Psoas muscle (tissue), 8 donors: ENCODE results near the gene CHMP4A. TPM values are rescaled to one million over a fixed set of nuclear protein-coding genes. Genes with fewer than 3 reads are reported as not detected.

ENCODE experiments used
- ATAC-seq, 4 donors: fragments of 200-7000 bp; cut with Tn5 transposase; one replicate each; pipeline ENCODE4 v1.9.1; 2020; ENCODE audit warnings: moderate library complexity in 3 of 4, mild to moderate bottlenecking in 2 of 4
- DNase-seq, 2 donors: peaks; one replicate each; pipeline ENCODE4 v3.0.0-alpha.2; 2020
- H3K27ac ChIP-seq: fragments of 200-600 bp; one replicate; pipeline ENCODE4 v1.8.0; 2022
- H3K27me3 ChIP-seq, 3 donors: fragments of 200-600 bp in 1 of 3; one replicate each; pipeline versions ENCODE4 v1.6.1 to v1.8.0; 2013 to 2022; ENCODE audit warnings: low read length in 2 of 3, mild to moderate bottlenecking in 2 of 3, moderate library complexity in 1 of 3; ENCODE audit not compliant: insufficient read depth in 3 of 3
- H3K36me3 ChIP-seq, 2 donors: fragments of 200-600 bp in 1 of 2; one replicate each; pipeline versions ENCODE4 v1.6.1 to v1.8.0; 2013 to 2022; ENCODE audit warnings: low read depth in 1 of 2, mild to moderate bottlenecking in 1 of 2, moderate library complexity in 1 of 2; ENCODE audit not compliant: insufficient read depth in 1 of 2
- H3K4me1 ChIP-seq: fragments of 200-600 bp; one replicate; pipeline ENCODE4 v1.8.0; 2022
- H3K4me3 ChIP-seq: fragments of 200-600 bp; one replicate; pipeline ENCODE4 v1.8.0; 2022; ENCODE audit warnings: mild to moderate bottlenecking
- H3K9me3 ChIP-seq: fragments of 200-600 bp; one replicate; pipeline ENCODE4 v1.8.0; 2022
- WGBS, 3 donors: extraction: QIAGEN DNeasy Blood & Tissue Kit; methylation state at CpG; one replicate each; pipeline versions ENCODE4 v1.1.6 to v1.1.7; 2013; 5-methylcytosine and 5-hydroxymethylcytosine counted together
- intact Hi-C, 2 donors: fragments of 100-400 bp; cut with DNase I; formaldehyde crosslinking; loops; one replicate each; pipeline versions ENCODE4 v1.11.0 to v1.14.2; 2022
- polyA plus RNA-seq, 3 donors: library from polyadenylated mRNA; stranded (reverse); fragments of 200-250 nt; gene quantifications; one replicate each; pipeline ENCODE4 v1.2.3, GENCODE V29; 2013
- total RNA-seq, 4 donors: library from RNA; stranded (reverse); fragmentation: NEBNext Ultra II Directional in 2 of 4; extraction: Animal tissue kit (Norgen Biotek cat#: 25700) in 2 of 4; gene quantifications; one replicate each; pipeline versions ENCODE4 v1.2.1 to v1.2.4, GENCODE V29; 2021 to 2023
- TF ChIP-seq, protein P1 (sequence below): fragments of 200-600 bp; IDR thresholded peaks from one replicate; pipeline ENCODE4 v1.8.0; 2022; ENCODE audit warnings: antibody characterized with exemption
- donor health status: healthy with polysubstance abuse.
- donor health status: DM: no; HTN: no; CAD: no; lungs with moderate emphysema.
- donor health status: Bipolar disorder and iron deficiency.
- donor health status: healthy.
- donor health status: DM: yes; HTN: yes; CAD: no.
- donor health status: DM: no; HTN: no; CAD: no.
- donor health status: DM: no; HTN: no; CAD: no.
- donor health status: DM: yes; HTN: yes; CAD: no.

The CHMP4A gene
- total and polyA plus RNA-seq, 7 donors = 12.3 to 42.1 (median 18.2) TPM

DNA sequence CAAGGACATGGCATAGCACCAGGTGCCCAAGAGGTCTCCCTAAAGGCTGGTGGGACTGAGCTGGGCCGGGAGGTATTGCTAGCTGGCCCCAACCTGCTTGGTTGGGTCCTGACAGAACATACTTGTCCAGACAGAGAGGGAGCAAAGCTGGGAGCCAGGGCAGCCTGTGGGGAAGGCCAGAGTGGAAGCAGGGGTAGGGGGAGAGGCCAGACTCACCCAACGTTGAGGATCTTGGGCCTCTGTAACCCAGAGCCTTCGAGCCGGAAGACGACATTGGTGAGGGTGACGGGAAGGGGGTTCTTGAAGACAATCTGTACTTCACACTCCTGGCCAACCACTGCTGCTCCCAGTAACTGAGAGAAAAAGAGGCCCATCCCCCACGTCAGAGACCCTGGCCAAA is 40.6 kb upstream of the CHMP4A start:
- ATAC-seq (no peak), DNase-seq (no peak)
- intact Hi-C loops = no loop called here
- Histone ChIP-seq H3K4me1 (no peaks in the 10 kb centered on the region), H3K9me3 (no peaks in the 10 kb centered on the region), H3K27me3 (no peaks in the 10 kb centered on the region), H3K36me3 (no peaks in the 10 kb centered on the region), H3K4me3 (no peak overlapping the region), H3K27ac (no peak overlapping the region)
- TF ChIP-seq, protein P1, sequence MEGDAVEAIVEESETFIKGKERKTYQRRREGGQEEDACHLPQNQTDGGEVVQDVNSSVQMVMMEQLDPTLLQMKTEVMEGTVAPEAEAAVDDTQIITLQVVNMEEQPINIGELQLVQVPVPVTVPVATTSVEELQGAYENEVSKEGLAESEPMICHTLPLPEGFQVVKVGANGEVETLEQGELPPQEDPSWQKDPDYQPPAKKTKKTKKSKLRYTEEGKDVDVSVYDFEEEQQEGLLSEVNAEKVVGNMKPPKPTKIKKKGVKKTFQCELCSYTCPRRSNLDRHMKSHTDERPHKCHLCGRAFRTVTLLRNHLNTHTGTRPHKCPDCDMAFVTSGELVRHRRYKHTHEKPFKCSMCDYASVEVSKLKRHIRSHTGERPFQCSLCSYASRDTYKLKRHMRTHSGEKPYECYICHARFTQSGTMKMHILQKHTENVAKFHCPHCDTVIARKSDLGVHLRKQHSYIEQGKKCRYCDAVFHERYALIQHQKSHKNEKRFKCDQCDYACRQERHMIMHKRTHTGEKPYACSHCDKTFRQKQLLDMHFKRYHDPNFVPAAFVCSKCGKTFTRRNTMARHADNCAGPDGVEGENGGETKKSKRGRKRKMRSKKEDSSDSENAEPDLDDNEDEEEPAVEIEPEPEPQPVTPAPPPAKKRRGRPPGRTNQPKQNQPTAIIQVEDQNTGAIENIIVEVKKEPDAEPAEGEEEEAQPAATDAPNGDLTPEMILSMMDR = no peak
- WGBS, 3 donors = 85 to 87% (median 86%) methylated on average over 7 of the region's 7 CpGs

DNA sequence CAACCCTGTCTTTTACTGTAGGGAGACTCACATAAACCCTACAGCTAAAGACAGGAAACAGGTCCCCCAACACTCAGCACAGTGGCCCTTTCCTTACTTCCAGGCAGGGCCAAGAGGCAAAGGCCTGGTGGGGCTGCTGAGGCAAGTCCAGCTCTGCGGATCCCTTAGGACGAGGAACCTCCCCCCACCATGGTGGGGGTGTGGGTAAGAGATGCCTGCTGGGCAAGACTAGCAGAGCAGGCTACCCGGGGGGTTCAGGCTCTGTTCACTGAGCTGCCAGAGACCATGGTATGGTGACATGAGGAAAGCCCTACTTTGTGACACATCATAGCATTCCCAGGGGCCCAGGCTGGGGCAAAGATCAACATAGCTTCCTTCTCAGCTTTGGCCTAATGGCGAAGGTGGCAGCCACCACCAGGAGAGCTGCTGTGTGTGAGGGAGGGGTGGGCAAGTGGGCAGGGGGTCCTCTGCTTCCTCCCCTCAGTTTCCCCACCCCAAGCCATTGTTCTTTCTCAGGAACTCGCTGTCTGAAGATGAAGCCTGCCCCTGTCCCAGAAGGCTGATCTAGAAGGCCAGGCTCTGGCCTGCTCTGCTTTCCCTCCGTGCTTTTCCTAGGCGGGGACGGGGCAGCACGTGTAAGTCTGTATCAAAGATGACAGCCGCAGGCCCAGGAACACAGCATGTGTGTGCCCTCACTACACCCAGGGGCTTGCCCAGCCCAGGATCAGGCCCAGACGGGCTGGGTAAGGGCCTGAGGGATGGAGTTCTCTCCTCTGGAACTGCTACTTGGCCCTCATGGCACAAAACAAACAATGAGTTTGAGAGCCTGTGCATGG is 39.2 kb upstream of the CHMP4A start:
- intact Hi-C loops = no loop called here
- no peaks in the 10 kb centered on the region for H3K36me3 ChIP-seq

DNA sequence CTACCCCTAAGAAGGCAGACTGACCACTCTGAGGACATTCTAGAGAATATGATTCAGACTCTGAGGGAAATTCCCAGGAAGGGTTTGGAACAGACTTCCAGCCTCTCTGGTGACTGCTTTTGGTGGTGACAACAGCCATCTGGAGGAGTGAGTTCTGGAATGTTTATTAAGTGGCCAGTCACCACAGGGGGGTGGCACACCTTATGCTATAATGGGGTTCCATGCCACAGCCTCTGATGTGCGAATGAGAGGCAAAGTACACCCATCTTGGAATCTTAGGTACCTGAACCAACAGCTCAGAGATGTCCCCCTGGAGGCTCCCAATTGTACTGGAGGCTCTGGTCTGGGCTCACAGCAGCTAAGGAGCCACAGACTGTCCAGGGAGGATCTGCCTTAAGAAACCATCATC is 38.6 kb upstream of the CHMP4A start:
- Histone ChIP-seq H3K36me3 (no peaks in the 10 kb centered on the region), H3K9me3 (no peaks in the 10 kb centered on the region), H3K4me1 (no peaks in the 10 kb centered on the region), H3K4me3 (no peak overlapping the region), H3K27me3 (no peaks in the 10 kb centered on the region), H3K27ac (no peak overlapping the region)
- ATAC-seq (no peak), DNase-seq (no peak)
- WGBS, 3 donors = 85 to 100% (median 87%) methylated on average over 1 of the region's 1 CpG
- TF ChIP-seq, protein P1 = no peak
- intact Hi-C loops = no loop called here

More for the DNA sequence above, 39.2 kb upstream of the CHMP4A start:
- H3K27me3 ChIP-seq = no peaks in the 10 kb centered on the region
- no peak overlapping the region for H3K27ac ChIP-seq
- TF ChIP-seq, protein P1 = no peak
- ATAC-seq (no peak), DNase-seq (no peak)
- no peaks in the 10 kb centered on the region for H3K4me1 ChIP-seq
- no peak overlapping the region for H3K4me3 ChIP-seq
- WGBS, 3 donors = 78 to 80% (median 79%) methylated on average over 11 of the region's 11 CpGs
- H3K9me3 ChIP-seq = no peaks in the 10 kb centered on the region

- H3K36me3 ChIP-seq = no peaks in the 10 kb centered on the region
- no peak overlapping the region for H3K27ac ChIP-seq
- no peaks in the 10 kb centered on the region for H3K9me3 ChIP-seq
- 50 to 76% (median 56%) methylated on average over 4 of the region's 4 CpGs for WGBS, 3 donors
- intact Hi-C loops = no loop called here
- no peaks in the 10 kb centered on the region for H3K27me3 ChIP-seq
- no peak overlapping the region for H3K4me3 ChIP-seq
- no peaks in the 10 kb centered on the region for H3K4me1 ChIP-seq
- DNase-seq (no peak), ATAC-seq (no peak)
- TF ChIP-seq, protein P1 = no peak
These were observed 37.1 kb upstream of the CHMP4A start for GRCh38 chr14:24250354-24250753.
